SH-SY5Y (cell line): Measurements from ENCODE around the gene TSPEAR.
"Not testable (repeated sequence)": the region's sequence is repeated elsewhere in the genome, so short reads cannot be mapped to it uniquely, and the experiment has no call there.

Experiments used
- GATA2 ChIP-seq: IDR thresholded peaks from 2 replicates; pipeline ENCODE4 v1.6.1; 2011; ENCODE audit warnings: mild to moderate bottlenecking, low read depth, low read length
- GATA3 ChIP-seq: IDR thresholded peaks from 2 replicates; pipeline ENCODE4 v1.6.1; 2011; ENCODE audit warnings: low read depth, mild to moderate bottlenecking, low read length, moderate library complexity

The TSPEAR gene

DNA sequence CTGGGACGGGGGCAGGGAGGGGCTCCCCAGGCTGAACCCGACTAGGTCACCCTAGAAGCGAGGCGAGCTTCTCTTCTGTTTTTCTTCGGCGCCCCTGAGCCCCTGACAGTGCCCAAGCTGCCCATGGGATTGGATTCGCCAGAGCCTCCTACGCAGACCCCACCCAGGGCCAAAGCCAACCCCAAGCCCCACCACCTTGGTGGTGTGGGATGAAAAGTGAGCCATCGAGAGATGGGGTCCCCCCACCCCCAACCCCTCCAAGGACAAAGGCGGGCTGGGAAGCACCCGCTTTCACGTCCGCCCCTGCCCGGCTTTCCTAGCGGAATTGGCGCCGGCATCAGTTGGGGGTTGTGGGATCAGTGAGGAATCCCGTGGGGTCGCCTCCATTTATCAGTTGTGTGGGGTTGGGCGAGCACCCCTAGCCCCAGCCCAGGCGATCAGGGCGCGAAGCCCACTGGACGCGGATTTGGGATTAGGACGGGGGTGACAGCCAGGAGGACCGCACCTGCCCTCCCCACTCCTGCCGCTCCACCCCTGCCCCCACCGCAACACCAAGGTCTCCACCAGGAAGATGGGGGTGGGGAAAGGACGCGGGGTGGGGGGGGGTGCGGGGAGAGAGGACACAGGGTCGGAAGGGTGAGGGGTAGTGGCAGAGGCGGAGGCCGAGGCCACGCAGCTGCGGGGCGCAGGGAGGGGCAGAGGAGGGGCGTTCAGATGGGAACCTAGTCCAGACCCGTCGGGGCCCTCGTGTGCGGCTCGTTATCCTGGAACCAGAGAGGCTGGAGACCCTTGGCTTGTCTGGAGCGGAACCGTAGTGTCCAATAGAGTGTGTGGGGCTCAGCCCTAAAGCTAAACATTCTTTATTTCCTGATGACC lies 4.4 kb downstream of the TSPEAR start:
- TF ChIP-seq GATA3 (no peak), GATA2 (no peak)

DNA sequence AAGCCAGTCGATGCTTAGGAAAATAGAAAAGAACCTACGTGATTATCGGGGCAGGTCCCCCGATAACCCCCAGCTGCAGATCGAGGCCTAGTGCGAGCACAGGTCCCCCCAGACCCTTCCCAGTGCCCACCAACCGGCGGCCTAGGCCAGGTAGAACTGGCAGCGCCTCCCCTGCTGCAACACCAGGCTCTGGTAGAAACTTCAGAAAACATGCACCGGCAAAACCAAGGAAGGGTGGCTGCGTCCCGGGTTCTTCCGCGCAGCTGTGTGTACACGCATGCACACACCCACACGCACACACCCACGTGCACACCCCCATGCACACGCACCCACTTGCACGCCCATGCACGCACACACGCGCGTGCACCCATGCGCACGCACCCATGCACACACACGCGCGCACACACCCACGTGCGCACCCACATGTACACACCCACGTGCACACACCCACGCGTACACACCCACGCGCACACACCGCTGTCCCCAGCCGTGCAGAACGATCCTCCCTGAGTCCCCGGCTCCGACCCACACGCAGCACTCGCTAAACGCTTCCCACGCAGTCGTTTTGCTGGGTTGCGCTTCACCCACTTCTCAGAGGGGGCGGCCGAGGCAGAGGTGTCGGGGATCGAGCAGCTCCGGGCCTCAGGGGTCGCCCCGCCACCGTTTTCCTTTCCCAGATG lies 5.2 kb downstream of the TSPEAR start:
- no peak for TF ChIP-seq GATA3
- TF ChIP-seq GATA2 = no peak

GRCh38 chr21:44704636-44705001 lies 6.8 kb downstream of the TSPEAR start:
- no peak for TF ChIP-seq GATA2
- no peak for TF ChIP-seq GATA3

DNA sequence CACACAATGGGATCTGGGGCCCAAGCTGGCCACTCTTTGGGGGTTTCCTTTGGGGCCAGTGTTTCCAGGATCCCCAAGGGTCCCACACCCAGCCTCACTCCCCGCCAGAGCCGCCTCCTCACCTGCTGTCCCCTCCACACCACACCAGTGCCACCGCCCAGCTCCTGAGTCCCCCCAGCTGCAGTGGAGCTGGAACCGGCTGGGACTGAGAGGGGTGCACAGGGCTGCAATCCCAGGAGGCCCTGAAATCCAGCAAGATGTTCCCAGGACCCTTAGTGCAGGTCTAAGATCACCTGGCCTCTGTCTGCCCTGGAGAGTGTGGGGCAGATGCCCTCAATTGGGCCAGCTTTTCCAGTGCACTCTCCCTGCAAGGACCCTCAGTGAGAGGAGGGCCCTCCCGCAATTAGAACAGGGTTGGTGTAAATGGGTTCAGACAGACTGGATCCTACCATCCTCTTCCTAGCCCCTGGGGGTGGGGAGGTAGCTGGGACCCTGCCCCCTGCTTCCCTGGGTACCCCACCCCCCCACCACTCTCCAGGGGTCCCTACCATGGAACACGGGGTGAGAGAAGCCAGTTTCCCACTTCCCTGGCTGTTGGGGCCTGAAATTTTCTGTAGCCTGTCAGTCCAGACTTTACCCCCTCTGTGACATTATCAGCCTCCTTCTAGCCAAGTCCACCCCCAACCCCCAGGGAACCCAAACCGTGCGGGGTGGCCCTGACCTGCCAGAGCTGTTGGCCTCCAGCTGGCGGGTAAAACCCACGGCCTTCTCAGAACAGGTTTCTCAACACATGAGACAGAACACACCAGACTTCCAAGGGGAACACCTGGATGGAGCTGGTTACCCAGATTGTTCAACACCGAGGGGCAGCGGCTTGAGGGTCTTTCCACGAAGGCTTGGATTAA lies 7.4 kb downstream of the TSPEAR start:
- TF ChIP-seq GATA3 (no peak), GATA2 (no peak)

- TF ChIP-seq GATA2 (no peak), GATA3 (no peak)
Measured at GRCh38 chr21:44702973-44703730, 8.2 kb downstream of the TSPEAR start.

DNA sequence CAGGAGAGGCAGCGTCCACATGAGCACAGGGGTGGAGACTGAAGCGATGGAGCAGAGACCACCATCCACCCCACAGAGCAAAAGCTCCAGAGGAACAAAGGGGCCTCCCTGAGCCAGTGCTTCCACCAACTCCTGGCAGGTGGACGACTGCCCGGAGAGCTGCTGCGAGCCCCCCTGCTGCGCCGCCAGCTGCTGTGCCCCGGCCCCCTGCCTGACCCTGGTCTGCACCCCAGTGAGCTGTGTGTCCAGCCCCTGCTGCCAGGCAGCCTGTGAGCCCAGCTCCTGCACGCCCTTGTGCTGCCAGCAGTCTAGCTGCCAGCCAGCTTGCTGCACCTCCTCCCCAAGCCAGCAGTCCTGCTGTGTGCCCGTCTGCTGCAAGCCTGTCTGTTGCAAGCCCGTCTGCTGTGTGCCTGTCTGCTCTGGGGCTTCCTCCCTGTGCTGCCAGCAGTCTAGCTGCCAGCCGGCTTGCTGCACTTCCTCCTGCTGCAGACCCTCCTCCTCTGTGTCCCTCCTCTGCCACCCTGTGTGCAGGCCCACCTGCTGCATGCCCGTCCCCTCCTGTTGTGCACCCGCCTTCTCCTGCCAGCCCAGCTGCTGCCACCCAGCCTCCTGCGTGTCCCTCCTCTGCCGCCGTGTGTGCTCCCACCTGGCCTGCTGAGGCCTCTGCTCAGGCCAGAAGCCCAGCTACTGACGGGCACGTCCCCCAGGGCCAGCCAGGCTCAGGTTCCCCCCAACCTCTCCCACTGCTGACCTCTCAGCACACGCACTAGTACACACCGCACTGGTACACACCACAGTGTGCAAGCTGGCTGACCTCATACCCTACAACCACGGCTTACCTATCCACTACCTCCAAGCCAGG lies 9.0 kb downstream of the TSPEAR start:
- TF ChIP-seq GATA3 (no peak), GATA2 (no peak)

DNA sequence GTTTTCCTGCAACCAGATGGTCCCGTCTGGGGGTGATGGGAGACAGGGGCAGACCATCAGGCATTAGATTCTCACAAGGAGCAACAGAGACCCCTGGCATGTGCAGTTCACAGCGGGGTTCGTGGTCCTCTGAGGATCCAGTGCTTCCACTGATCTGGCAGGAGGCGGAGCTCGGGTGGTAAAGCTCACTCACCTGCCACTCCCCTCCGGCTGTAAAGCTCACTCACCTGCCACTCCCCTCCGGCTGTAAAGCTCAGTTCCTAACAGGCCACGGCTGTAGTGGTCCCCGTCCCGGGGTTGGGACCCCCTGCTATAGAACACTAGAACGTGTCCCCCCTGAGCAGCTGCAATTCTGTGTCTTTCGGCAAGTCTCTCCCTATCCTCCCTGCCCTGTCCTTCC lies 9.8 kb downstream of the TSPEAR start:
- TF ChIP-seq GATA3 = no peak
- TF ChIP-seq GATA2 = no peak

GRCh38 chr21:44701023-44701400 lies 10.4 kb downstream of the TSPEAR start:
- no peak for TF ChIP-seq GATA2
- no peak for TF ChIP-seq GATA3

- TF ChIP-seq GATA2 (no peak), GATA3 (no peak)
Measured at GRCh38 chr21:44700101-44701022, 11.0 kb downstream of the TSPEAR start.

- TF ChIP-seq GATA2 (no peak), GATA3 (no peak)
Measured at GRCh38 chr21:44699502-44700001, 11.8 kb downstream of the TSPEAR start.

- TF ChIP-seq GATA3 = no peak
- TF ChIP-seq GATA2 = no peak
Measured at GRCh38 chr21:44697811-44698734, 13.3 kb downstream of the TSPEAR start.

- TF ChIP-seq GATA3, GATA2: not testable (repeated sequence)
Measured at GRCh38 chr21:44697172-44697810, 14.1 kb downstream of the TSPEAR start, which contains the start of gene KRTAP10-12. KRTAP10-12 (plus strand) TSS chr21:44697172; CDS start chr21:44697202, 30 bp downstream.
